ENCODE data around the gene ITGB5. TPM values are rescaled to one million over a fixed set of nuclear protein-coding genes. Genes with fewer than 3 reads are reported as not detected.

Gene ITGB5
- total RNA-seq, 1 donor: 10.4 TPM

- no peaks in the 10 kb centered on the region for H3K9me3 ChIP-seq (ENCODE audit: low read depth, low read length)
- H3K4me3 ChIP-seq (ENCODE audit: low read length): no peak overlapping the region
- no peaks in the 10 kb centered on the region for H3K27me3 ChIP-seq (ENCODE audit: insufficient read depth, low read length)
- H3K4me1 ChIP-seq (ENCODE audit: insufficient read depth, low read length): no peaks in the 10 kb centered on the region
Observed at GRCh38 chr3:124915254-124915653, 28.1 kb upstream of the ITGB5 start.

DNA sequence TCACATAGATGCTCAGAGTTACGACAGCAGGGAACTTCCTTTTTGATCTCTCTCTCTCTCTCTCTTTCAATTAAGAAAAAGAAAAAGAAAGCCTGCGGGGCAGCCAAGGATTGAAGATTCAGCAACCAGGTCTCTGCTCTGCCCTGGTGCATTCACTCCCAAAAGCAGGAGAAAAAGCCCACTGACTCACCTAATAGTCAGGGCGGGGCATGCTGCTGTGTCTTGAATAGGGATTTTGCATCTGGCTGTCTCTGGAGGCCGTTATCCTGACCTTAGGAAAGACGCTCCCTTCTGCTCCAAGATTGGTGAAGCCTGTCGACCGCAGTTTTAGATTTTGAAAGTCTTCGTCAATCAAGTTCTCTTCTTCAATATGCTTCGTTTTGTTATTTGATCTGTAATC is 20.8 kb upstream of the ITGB5 start:
- Histone ChIP-seq H3K27me3 (ENCODE audit: insufficient read depth, low read length) (no peaks in the 10 kb centered on the region), H3K4me3 (ENCODE audit: low read length) (no peak overlapping the region), H3K4me1 (ENCODE audit: insufficient read depth, low read length) (no peaks in the 10 kb centered on the region), H3K9me3 (ENCODE audit: low read depth, low read length) (no peaks in the 10 kb centered on the region)

DNA sequence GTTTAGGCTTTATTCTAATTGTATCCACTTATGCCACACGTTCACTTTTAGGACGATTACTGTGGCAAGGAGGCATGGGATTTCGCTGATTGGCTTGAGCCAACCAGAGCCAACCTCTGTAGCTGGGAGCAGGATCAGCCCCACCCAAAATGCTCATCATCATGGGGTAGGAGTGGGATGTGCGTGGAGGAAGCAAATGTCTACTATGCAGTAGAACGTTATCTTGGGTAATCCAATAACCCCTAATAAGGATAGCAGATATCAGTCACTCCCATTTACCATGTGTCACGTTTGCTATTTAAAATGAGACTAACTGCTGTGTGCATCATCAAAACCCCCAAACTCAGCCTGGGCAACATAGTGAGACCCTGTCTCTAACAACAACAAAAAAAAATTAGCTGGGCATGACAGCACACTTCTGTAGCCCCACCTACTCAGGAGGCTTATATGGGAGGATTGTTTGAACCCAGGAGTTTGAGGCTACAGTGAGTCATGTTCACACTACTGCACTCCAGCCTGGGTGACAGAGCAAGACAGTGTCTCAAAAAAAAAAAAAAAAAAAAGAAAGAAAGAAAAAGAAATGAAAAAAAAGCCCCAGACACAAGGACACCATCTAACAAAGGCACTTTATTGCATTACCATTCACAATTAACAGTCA is 17.8 kb upstream of the ITGB5 start:
- H3K27me3 ChIP-seq (ENCODE audit: insufficient read depth, low read length): no peaks in the 10 kb centered on the region
- no peak overlapping the region for H3K4me3 ChIP-seq (ENCODE audit: low read length)
- no peaks in the 10 kb centered on the region for H3K9me3 ChIP-seq (ENCODE audit: low read depth, low read length)
- peaks cover 6% of the 10 kb centered on the region for H3K4me1 ChIP-seq (ENCODE audit: insufficient read depth, low read length)

GRCh38 chr3:124903896-124904834 is 17.0 kb upstream of the ITGB5 start:
- peaks cover 6% of the 10 kb centered on the region for H3K4me1 ChIP-seq (ENCODE audit: insufficient read depth, low read length)
- H3K4me3 ChIP-seq (ENCODE audit: low read length): no peak overlapping the region
- no peaks in the 10 kb centered on the region for H3K27me3 ChIP-seq (ENCODE audit: insufficient read depth, low read length)
- H3K9me3 ChIP-seq (ENCODE audit: low read depth, low read length): no peaks in the 10 kb centered on the region

- H3K27me3 ChIP-seq (ENCODE audit: insufficient read depth, low read length): no peaks in the 10 kb centered on the region
- H3K4me1 ChIP-seq (ENCODE audit: insufficient read depth, low read length): peaks cover 6% of the 10 kb centered on the region
- H3K9me3 ChIP-seq (ENCODE audit: low read depth, low read length): no peaks in the 10 kb centered on the region
- no peak overlapping the region for H3K4me3 ChIP-seq (ENCODE audit: low read length)
Observed at GRCh38 chr3:124896824-124897526, 9.8 kb upstream of the ITGB5 start.

GRCh38 chr3:124895756-124896155 is 8.6 kb upstream of the ITGB5 start:
- Histone ChIP-seq H3K9me3 (ENCODE audit: low read depth, low read length) (no peaks in the 10 kb centered on the region), H3K27me3 (ENCODE audit: insufficient read depth, low read length) (no peaks in the 10 kb centered on the region), H3K4me3 (ENCODE audit: low read length) (no peak overlapping the region), H3K4me1 (ENCODE audit: insufficient read depth, low read length) (no peaks in the 10 kb centered on the region)

GRCh38 chr3:124893526-124893925 is 6.4 kb upstream of the ITGB5 start:
- H3K27me3 ChIP-seq (ENCODE audit: insufficient read depth, low read length): peaks cover 6% of the 10 kb centered on the region
- no peaks in the 10 kb centered on the region for H3K9me3 ChIP-seq (ENCODE audit: low read depth, low read length)
- H3K4me3 ChIP-seq (ENCODE audit: low read length): no peak overlapping the region
- H3K4me1 ChIP-seq (ENCODE audit: insufficient read depth, low read length): no peaks in the 10 kb centered on the region

DNA sequence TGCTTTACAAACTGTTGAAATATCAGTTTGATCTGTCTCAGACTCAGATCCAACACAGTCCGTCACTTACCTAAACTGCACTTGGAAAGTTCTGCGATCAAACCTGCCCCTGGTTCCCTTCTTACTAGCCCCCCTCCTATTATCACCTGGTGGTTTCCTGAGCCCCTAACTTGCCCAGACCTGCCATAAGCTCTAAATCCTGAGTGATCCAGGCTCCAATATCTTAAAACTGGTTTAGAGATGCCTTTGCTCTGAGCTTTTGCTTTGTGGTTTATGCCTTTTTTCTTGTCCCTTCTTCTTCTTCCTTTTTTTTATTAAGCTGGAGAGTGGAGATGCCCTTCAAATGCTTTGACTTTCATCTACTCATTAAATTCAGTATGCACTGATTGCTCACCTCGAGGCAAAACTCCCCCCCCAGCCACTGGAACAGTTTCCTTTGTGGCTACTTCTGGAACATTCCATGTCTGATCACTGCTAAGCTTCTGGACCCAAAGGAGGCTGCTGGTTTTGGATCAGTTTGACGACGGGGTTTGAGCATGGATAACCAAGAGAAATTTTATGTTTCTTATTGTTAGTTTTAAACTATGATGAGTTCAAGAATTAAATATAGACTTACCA is 3.5 kb upstream of the ITGB5 start:
- H3K27me3 ChIP-seq (ENCODE audit: insufficient read depth, low read length): peaks cover 24% of the 10 kb centered on the region
- H3K9me3 ChIP-seq (ENCODE audit: low read depth, low read length): no peaks in the 10 kb centered on the region

GRCh38 chr3:124888482-124889441 is 1.6 kb upstream of the ITGB5 start:
- no peak overlapping the region for H3K4me3 ChIP-seq (ENCODE audit: low read length)
- peaks cover 9% of the 10 kb centered on the region for H3K4me1 ChIP-seq (ENCODE audit: insufficient read depth, low read length)
- peaks cover 39% of the 10 kb centered on the region for H3K27me3 ChIP-seq (ENCODE audit: insufficient read depth, low read length)
- no peaks in the 10 kb centered on the region for H3K9me3 ChIP-seq (ENCODE audit: low read depth, low read length)

More for the DNA sequence above, 3.5 kb upstream of the ITGB5 start:
- H3K4me1 ChIP-seq (ENCODE audit: insufficient read depth, low read length): peaks cover 9% of the 10 kb centered on the region
- no peak overlapping the region for H3K4me3 ChIP-seq (ENCODE audit: low read length)

GRCh38 chr3:124887932-124888298 is 750 bp upstream of the ITGB5 start:
- Histone ChIP-seq H3K27me3 (ENCODE audit: insufficient read depth, low read length) (peaks cover 45% of the 10 kb centered on the region), H3K4me1 (ENCODE audit: insufficient read depth, low read length) (peaks cover 9% of the 10 kb centered on the region), H3K9me3 (ENCODE audit: low read depth, low read length) (no peaks in the 10 kb centered on the region), H3K4me3 (ENCODE audit: low read length) (no peak overlapping the region)

GRCh38 chr3:124886168-124887056 is 753 bp downstream of the ITGB5 start:
- H3K9me3 ChIP-seq (ENCODE audit: low read depth, low read length): no peaks in the 10 kb centered on the region
- H3K4me1 ChIP-seq (ENCODE audit: insufficient read depth, low read length): peaks cover 9% of the 10 kb centered on the region
- peaks cover 45% of the 10 kb centered on the region for H3K27me3 ChIP-seq (ENCODE audit: insufficient read depth, low read length)
- peak overlapping the region; percentile 16 for H3K4me3 ChIP-seq (ENCODE audit: low read length)

GRCh38 chr3:124885466-124886167 is 1.5 kb downstream of the ITGB5 start:
- Histone ChIP-seq H3K4me3 (ENCODE audit: low read length) (no peak overlapping the region), H3K27me3 (ENCODE audit: insufficient read depth, low read length) (peaks cover 45% of the 10 kb centered on the region), H3K9me3 (ENCODE audit: low read depth, low read length) (no peaks in the 10 kb centered on the region), H3K4me1 (ENCODE audit: insufficient read depth, low read length) (peaks cover 9% of the 10 kb centered on the region)
